Superior temporal gyrus (tissue), 1 donor: ENCODE data around the gene ZFP36L2.

ENCODE experiments used
- DNase-seq: peaks from one replicate; pipeline ENCODE4 v3.0.0-alpha.2; 2016; ENCODE audit errors: extremely low spot score

Gene ZFP36L2, protein sequence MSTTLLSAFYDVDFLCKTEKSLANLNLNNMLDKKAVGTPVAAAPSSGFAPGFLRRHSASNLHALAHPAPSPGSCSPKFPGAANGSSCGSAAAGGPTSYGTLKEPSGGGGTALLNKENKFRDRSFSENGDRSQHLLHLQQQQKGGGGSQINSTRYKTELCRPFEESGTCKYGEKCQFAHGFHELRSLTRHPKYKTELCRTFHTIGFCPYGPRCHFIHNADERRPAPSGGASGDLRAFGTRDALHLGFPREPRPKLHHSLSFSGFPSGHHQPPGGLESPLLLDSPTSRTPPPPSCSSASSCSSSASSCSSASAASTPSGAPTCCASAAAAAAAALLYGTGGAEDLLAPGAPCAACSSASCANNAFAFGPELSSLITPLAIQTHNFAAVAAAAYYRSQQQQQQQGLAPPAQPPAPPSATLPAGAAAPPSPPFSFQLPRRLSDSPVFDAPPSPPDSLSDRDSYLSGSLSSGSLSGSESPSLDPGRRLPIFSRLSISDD

DNA sequence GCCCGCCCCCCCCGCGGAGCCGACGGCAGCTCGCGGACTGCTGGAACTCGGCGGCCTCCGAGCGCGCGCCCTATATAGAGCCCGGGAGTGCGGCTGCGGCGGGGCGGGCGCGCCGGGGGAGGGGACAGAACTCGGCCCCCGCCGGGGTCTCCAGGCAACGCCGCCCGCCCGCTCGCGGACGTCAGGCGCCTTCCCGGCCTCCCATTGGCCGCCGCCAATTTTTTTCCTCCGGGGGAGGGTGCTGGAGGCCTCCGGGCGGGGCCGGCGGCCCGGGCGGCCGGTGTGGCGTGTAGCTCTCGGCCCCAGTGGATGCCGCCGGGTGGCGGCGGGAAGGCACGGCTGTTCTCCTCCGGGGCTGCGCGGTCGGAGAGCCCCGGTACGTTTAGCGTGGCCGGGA, at the start of gene ZFP36L2:
ZFP36L2 (minus strand) TSS at position 49 of the 397 bp plus-strand sequence. CDS start 291 bp downstream, outside the sequence.
- DNase-seq, result peak; percentile 94

DNA sequence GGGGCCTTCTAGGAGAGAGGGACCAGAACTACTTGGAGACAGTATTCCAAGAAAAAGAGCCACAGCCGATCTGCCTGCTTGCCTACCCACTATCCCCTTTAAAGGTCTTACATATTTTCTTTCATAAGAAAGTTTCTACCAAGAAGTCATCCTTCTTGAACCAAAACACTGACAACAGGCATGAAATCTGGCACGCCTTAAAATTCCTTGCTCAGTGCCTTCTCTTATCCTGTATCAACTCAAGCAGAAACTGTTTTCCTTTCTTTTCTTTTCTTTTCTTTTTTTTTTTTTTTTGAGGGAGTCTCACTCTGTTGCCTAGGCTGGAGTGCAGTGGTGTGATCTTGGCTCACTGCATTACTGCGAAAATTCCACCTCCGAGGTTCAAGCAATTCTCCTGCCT, 48.3 kb upstream of the ZFP36L2 start:
- no peak for DNase-seq

DNA sequence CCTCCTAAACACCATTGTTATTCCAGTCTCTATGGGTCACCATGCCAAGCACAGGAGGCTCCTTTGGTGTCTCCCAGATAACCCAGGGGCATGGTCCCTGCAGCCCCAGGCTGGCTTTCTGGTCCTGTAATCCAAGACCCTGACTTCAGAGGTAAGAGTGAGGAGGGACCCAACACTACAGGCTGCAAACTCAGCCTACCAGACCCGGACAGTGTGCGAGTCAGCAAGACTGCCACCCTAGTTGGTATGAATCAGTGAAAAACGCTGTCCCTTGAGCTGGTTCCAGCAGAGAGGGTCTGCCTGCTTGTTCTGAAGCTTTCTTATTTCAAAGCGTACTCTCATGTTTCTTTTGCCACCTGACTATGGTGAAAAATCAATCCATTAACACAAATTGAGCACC, 47.6 kb upstream of the ZFP36L2 start:
- DNase-seq, result no peak

DNA sequence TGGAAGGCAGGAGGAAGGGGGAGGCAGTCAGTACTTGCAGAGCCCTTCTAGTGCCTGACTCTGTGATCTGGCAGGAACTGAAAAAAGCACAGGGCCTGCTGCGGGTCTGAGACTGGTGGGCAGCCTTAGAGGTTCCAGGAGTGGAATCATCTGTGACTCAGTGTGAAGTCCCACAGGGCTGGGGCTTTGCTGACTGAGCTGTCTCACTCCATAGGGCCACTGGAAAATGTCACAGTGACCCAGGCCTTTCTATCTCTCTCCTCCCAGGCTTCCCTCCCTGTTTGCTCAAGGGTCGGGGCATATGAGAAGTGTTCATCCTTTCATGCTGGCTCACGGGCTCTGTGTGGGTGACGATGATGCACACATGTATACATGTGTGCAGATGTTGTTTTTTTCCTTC, 47.1 kb upstream of the ZFP36L2 start:
- no peak for DNase-seq

DNA sequence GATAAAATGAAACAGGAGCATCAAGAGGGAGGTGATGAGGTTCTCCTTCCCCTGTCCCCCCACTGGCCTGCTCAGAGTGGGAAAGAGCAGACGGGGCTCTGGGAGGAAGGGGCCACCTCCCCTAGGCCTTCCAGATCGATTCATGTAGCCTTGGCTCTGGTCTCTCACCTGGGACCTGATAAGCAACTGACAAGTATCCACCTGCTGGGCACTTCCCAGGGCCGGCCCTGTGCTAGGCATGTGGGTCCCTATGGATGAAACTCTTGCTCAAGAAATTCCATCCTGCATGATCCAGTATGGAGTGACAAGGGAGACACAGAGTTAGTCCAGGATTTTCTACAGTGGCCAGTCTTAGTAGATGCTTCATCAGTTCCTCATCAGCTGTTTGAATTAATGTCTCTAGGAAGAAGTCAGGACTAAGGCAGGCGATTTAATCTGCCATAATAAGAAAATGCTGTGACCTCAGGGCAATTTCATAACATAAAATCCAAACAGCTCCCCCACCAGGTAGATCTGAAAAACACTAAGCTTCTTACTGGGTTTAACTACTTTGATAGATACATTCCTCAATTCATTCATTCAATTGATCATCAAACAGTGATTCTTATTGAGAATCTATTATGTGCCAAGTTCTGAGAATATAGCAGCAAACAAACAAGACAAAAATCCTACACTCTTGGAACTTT, 44.7 kb upstream of the ZFP36L2 start:
- no peak for DNase-seq

DNA sequence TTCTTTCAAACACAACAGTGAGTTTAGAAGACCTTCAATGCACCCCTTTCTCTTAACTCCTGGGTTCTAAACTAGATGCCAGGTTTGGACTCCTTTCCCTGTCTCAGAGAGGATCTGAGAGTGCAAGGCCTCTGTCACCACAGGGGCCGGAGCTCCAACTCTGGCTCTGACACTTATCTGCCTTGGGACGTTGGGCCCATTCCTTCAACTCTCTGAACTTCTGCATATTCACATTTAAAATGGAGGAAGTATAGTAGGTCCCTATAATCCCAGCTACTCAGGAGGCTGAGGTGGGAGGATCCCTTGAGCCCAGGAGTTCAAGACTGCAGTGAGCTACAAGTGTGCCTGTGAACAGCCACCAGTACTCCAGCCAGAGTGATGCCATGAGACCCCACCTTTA, 44.1 kb upstream of the ZFP36L2 start:
- no peak for DNase-seq

DNA sequence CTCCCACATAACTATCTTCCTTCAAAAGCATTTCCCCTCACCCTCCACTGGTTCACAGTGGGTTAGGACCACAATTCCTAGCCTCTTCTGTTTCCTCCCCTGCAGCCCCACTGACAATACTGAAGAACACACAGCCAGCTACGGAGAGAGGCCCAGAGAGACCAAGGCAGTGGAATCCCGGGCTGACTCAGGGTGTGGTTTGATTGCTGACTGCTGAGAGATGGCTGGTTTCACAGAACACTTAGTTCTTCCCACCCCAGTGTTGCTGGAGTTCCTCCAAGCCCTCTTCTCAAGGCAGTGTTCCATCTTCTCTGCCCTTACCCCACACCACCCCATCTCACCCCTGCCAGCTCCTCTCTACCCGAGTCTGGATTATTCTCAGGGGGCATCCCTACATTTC, 43.3 kb upstream of the ZFP36L2 start:
- no peak for DNase-seq

DNA sequence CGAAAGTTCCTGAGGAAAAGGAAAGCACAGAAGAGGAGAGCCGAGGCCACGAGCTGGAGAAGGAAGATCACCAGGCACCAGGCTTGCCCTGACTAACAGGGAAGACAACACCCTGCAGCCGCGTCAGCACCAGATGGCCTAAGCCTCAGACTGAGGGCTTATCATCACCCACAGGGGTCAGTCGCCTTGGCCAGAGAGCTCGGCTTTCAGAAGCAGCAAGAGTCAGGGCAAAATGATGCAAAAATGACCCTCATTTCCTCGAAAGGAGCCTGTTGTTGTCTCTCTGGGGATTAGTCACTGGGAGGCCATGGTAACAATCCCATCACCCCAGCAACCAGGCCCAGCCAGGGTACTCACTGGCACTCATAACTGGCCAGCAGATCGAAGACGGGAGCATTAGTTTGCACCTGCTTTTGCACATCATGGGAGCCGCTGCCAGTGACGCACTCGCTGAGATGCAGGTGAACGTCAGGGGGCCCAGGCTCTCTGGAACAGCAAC, 42.7 kb upstream of the ZFP36L2 start:
- DNase-seq, result no peak

DNA sequence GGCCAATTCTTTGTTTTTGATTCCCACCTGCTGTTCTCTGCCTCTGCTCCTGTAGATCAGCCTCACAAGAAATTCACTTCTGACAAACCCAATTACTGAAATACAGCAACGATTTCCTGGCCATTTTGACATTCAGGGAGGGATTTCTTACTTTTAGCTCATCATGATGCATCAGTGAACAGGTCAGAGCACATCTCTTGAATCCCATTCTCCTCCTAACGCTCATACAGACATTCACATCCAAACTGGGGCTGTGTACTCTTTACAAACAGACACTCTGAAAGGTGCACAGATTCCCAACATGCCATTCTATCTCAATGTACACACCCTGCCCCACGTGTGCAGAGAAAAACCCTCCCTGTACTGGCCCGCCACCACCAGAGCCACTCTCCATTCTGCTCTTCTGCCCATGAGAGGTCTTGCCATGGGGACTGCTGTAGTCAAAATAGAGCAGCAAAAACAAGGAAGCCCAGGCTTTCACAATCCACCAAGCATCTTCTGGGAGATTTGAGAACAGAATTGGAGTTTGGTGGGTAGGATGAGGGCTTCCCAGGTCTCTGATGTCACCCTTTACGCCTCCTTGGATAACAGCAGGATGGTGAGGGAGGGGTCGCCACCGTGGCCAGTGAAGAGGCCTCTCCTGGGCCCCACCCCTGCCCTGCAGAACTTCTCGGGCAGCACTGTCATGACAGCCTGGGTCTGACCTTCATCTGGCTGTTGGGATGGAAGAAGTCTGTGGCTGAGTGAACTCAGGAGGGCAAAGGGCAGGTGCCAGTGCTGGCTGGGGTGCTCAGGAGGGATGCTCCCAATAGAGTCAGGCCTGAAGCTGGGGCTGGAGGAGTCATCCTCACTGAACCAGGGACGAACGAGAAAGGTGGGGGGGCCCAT, 41.9 kb upstream of the ZFP36L2 start:
- no peak for DNase-seq

DNA sequence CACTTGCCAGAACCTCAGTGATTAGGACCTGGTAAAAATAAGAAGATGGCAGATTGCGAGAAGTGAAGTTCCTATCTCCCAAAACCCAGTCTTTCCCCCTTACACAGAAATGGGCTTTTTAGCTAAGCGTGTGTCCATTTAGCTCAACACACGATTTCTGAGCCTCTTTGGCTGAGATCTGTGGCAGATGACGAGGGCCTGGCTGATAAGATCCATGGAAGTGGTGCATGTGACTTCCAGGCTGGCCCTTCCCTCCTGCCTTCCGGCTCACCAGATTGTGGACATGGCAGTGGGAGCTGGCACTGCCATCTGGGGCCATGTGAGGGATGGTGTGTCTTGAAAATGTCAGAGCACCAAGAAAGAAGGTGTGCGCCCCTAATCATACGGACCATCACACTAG, 41.0 kb upstream of the ZFP36L2 start:
- no peak for DNase-seq

DNA sequence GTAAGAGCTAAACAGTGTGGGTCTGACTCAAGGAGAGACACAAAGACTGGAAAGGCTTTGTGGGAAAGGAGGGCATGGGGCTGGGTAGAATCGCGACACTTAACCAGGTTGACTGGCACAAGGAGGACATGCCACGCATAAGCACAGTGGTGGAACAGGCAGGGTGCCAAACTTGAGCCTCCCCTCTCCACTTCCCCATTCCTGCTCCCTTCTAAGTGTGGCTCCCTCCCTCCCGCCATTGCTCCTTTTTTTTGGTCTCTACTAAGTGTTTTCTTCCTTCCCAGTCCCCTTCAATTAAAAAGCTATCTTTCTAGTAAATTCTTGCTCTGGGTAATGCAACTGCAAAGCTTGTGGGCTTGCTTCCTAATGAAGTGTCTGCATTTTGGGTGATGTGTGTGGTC, 40.3 kb upstream of the ZFP36L2 start:
- DNase-seq, result no peak

DNA sequence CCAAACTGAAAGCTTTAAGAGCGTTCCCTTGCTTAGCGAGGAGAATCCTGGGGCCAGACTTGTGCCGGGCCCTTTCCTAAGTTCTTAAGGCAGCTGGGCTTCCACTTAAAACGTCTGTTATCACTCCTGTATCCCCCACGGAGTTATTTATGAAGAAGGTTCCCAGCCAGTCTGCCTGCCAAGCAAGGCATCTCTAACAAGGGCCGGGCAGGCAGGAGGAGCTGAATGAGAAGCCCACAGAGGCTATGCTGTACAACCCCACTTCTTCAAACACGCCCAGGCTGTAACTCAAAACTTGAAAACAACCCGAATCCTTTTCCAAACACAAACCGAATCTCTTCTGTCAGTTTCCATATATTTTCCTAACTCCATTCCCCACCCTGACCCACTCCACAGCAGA, 39.0 kb upstream of the ZFP36L2 start:
- DNase-seq, result no peak

DNA sequence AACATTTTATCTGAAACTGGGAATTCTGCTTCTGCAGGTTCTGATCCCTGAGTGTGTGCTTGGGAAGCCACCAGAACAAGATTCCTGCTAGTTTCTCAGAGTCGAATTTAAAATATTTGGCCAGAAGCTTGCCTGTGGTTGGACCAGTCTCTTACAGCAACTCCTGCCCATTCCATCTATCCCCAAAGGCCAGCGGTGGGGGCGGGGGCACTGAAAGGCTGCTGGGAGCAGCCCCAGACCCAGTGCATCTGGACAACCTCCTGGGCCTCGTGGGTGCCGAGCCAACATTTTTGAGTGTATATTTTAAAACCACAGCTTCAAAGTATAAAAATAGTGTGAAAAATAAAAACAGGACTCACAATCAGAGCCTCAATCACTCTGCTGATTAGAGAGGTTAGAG, 38.6 kb upstream of the ZFP36L2 start:
- DNase-seq, result no peak

DNA sequence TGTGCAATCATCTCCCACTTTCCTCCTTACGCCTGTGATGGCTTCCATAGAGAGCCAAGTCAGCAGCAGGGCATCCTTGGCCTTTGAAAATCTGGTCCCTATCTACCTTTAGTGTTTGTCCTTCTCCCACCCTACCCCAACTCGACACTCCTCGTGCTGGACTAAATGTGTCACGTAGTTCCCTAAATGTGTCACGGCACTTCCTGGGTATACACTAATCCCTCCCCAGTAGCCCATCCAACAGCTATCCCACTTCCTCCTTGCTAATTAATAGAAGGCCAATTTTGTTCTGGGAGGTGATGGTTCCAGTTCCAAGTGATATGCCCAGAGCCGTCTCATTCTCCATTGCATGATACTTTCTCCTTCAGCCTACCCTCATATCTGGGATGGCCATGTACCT, 36.5 kb upstream of the ZFP36L2 start:
- no peak for DNase-seq

DNA sequence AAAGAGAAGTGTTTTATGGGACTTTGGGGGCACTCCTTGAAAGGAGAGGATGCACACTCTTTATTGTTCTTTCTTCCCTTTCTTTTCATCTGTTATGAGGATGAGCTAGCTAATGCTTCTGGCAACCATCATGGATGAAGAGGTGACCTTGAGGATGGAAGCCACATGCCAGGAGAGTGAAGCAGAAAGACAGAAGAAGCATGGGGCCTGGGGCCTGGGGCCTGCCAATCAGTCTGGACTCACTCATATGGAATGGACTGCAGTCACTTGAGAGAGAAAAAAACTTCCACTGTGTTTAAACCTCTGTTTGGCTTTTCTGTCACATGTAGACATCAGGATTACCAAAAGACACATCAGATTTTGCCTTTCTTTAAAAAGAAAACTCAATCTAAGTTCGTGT, 35.8 kb upstream of the ZFP36L2 start:
- no peak for DNase-seq

DNA sequence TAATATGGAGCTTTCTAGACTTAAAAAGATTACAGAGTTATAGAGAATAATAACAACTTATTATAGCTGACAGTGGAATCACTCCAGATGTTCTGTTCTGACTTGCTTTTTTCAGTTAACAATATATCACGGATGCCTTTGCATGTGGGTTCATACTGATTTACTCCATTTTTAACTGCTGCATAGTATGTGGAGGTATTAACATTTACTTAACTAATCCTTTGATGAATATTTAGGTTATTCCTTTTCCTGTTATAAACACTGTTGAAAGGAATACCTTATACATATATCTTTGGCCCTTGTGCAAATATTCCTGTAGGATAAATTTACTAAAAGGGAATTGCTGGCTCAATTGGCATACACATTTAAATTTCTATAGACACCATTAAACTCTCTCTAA, 33.1 kb upstream of the ZFP36L2 start:
- DNase-seq, result no peak

DNA sequence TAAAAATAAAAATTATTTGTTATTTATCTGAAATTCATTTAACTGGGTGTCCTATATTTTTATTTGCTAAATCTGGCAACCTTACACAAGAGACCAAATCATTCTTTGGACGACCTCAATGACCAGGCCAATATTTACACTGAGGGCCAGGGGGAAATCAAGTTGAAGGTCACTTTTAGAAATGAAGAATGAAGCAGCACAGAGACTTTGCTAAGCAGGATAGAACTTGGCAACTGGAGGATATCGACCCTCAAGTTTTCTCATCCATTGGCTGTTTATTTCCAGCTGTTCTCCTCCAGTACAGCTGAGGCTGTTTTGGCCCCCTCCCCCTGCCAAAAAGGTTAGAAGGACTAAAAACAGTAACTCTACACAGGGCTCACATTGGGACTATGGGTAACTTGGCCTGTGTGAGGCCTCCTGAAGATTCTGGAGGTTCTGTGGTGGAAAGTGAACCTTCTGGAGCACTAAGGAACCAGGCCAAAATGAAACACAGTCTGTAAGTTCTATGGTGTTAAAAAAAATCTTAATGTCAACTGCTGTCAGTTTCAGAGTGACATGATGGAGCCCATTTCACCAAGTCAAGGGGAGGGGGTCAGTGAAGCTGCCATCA, 32.2 kb upstream of the ZFP36L2 start:
- DNase-seq, result no peak

DNA sequence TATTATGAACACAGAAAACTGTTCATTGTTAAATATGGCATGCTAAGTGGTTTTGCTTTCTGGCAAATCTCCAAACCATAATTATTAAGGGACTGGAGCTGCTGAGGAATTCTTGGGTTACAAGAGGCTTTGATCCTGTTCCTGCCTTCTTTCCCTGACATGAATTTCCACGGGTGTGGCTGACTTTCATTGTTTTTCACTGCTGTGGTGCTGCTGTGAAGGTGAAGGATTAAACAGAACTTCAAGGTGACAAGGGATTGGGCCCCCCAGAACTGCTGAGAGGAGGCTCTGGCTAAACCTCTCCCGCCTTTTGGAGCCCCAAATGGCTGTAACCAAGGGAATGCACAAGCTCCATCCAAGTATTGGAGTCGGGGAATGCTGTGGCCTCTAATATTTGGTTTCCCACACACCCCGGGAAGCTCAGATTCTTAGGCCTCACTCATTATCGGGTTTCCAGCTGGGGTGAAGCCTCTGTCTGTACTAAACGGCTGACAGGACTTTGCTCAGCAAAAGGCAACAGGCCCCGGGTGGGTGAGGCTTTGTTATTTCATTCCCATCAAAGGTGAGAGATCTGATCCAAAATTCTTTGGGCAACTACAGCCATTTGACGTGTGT, 29.0 kb upstream of the ZFP36L2 start:
- DNase-seq, result no peak

DNA sequence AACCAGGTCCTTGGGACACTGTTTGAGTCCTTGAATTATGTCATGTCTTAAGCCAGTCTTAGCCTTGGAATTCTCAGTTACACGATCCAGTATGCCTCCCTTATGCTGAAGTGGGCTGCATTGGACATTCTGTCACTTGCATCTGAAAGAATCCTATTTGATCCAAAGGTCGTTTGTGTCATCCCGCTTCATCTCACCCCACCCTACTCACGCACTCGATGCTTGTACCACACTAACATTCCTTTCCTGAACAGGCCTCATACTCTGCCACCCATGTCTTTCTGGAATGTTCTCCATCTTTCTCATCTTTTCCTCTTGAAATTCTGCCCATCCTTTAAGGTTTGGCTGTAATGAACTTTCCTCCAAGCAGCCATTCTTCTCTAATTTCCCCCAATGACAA, 27.9 kb upstream of the ZFP36L2 start:
- no peak for DNase-seq

DNA sequence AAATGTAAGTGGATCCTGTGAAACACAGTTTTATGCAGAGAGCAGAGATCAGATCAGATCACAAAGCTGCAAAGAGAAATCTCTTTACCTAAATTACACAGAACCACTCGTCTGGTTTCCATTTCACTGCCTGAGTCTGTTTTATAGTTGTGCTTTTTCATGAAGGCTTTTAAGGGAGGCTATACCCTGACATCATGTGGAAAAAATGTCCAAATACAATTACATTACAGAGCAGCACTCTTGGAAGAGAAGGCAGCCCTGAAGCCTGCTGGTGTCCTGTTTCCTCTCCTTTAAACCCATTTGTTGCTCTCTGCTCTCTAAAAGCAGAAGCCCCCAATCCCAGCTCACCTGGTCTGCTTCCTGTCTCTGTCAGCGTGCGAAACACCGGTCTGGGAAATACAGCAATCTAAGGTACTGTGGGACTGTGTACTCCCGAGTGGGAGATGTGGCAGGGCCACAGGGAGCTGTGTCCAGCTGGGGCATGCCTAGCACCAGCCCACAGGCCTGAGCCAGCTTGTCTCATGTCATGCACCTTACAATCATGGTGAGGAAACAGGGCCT, 24.8 kb upstream of the ZFP36L2 start:
- DNase-seq, result no peak

DNA sequence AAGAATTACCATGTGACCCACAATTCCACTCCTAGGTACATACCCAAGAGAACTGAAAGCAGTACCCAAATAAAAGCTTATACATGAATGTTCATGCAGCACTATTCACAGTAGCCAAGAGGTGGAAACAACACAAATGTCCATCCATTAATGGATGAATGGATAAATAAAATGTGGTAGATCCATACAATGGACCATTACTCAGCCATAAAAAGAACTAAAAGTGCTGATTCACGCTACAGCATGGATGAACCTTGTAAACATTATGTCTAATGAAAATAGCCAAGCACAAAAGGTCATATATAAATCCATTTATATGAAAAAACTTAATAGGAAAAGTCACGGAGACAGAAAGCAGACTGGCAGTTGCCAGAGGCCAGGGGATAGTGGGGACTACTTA, 23.6 kb upstream of the ZFP36L2 start:
- no peak for DNase-seq
